OCI-LY3 (cell line): ENCODE results near the gene TCERG1L.

Experiments
- CTCF ChIP-seq: fragments of 200-600, 300-600 bp; sonication (generic); IDR thresholded peaks from 2 replicates; pipeline ENCODE4 v1.5.1; 2014; ENCODE audit warnings: antibody characterized with exemption, low read length, low read depth
- EZH2phosphoT487 ChIP-seq: fragments of 200-600 bp; shearing (Covaris generic); IDR thresholded peaks from 2 replicates; pipeline ENCODE4 v1.6.1; 2018; ENCODE audit warnings: antibody characterized with exemption, mixed run types, low read depth

GRCh38 chr10:131227163-131227740 is 84.3 kb downstream of the TCERG1L start:
- no peak for TF ChIP-seq EZH2phosphoT487
- no peak for TF ChIP-seq CTCF
